ENCODE data around the gene LRRC4C.
"Not testable (repeated sequence)": the region's sequence is repeated elsewhere in the genome, so short reads cannot be mapped to it uniquely, and the experiment has no call there.

Gene LRRC4C

DNA sequence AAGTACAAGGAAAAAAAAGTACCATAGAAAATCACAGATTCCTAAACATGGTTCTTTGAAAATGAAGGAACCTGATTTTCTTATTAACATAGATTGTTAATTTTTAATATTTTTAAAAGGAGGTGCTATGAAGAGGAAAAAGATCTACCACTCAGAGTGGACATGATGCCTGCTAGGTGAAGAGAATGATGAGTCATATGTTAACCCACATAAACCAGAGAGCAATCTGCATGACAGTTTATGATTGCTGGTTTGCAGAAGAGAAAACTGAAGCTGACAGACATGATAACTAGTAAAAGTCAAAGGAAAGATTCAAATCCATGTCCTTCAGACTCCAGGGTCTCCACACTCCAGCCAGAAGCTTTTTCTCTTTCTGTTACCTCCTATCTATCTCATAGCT, 1231.7 kb downstream of the LRRC4C start:
- DNase-seq (ENCODE audit: low spot score), result no peak

DNA sequence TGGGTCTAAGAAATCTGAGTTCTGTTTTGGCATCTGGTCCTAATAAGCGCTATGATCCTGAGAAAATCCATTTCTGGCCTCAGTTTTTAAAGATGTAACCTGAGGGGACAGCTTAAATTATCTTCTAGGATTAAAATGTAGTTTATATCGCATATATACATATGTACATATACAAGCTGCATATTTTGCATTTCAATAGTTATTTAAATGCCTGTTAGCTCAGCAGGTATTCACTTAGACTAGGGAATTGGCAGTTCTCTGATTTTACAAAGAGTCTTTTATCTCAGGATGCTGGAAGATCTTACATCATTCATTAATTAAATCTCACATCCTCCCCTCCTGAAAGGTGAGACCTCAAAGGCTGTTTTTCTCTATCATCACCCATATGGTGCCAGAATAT, 1232.8 kb downstream of the LRRC4C start:
- no peak for DNase-seq (ENCODE audit: low spot score)

DNA sequence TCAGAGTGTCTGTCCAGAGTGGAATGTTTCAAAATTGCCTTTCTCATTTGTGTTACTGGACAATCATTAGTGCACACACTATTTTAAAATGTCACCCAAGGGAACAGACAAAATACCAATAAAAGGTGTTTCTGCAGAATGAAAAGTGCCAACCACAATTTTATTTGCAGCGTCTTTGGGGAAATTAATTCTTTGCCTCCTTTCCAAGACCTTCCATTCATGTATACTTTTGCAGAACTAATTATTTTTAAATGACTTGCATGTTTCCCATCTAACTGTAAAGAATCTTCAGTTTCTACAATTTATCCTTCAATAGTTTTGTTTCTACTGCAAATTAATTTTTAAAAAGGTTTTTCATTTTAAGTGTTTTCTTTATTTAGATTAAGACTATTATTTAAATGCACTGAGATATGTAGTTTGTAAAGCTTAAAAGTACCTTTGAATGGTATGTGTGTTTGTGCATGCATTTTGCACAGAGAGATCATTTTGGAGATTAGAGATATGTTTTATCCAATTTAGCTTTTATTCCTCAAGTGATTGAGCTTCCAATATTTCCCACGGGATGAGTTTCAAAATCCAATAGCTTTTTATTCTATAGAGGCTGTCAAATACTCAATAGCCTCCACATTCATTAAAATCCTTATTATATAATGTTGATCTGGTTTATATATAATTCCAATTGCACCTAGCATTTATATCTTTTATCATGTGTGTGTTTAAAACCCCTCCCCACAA, 1235.7 kb downstream of the LRRC4C start:
- DNase-seq (ENCODE audit: low spot score), result no peak

DNA sequence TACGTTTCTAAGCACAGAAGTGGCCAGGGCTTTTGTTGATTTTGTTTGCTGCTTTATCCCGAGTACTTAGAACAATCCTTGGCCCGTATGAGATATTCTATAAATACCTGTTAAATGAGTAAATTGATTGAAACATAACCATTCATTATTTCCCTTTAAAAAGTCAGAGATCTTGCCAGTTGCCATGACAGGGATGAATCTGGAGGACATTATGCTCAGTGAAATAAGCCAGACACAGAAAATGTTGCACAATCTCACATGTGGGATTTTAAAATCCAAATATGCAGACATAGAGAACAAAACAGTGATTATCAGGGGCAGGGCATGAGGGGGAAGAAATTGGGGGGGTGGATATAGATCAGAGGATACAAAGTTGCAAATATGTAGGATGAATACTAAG, 1240.1 kb downstream of the LRRC4C start:
- DNase-seq (ENCODE audit: low spot score), result no peak

DNA sequence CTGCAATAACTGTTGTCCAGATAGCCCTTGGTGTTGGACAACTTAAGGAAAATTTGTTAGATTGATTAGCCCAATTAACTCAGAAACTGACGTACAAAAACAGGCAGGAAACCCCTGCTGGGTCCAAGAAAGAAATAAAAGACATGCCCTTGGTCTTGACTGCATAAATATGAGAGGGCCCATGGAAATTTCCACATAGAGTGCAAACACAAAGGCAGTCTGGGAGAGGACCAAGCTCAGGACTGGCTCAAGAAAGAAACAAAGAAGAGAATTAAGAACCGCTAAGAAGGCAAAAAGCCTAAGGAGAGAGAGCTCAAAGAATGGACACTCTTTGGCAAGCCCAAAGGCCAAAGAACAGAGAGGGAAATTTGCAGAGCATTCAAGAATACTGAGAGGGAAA, 1243.9 kb downstream of the LRRC4C start:
- peak; percentile 65 for DNase-seq (ENCODE audit: low spot score)

DNA sequence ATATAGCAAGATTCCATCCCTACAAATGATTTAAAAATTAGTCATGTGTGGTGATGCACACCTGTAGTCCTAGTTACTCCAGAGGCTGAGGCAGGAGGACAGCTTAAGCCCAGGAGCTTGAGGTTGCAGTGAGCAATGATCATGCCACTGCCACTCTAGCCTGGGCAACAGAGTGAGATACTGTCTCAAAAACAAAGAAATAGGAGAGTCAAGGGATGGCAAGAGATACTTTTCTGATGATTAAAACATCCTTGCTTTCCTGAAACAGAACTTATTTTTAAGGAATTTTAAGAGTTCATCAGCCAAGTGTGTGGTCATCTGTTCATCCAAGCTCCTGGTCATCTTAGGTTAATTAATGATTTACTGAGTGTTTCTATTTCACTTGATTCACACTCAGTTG, 1252.0 kb downstream of the LRRC4C start:
- no peak for DNase-seq (ENCODE audit: low spot score)

DNA sequence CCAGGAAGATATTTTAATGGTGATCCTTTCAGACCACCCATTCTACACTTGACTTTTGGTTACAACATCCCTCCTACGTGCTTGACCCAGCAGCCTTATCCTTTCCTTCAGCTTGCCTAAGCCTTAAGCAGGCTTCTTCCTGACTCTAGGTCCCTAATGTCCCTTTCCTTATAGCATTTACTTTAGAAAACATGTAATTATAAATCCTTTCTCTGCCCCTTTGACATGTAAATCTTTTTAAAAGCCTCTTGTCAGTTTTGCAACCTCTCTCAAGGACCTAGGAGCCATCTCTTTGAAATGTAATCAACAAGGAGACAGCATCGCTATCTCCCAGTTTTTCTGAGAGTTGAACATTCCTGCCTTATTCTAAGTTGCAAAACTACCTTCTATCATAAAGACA, 1255.2 kb downstream of the LRRC4C start:
- no peak for DNase-seq (ENCODE audit: low spot score)

DNA sequence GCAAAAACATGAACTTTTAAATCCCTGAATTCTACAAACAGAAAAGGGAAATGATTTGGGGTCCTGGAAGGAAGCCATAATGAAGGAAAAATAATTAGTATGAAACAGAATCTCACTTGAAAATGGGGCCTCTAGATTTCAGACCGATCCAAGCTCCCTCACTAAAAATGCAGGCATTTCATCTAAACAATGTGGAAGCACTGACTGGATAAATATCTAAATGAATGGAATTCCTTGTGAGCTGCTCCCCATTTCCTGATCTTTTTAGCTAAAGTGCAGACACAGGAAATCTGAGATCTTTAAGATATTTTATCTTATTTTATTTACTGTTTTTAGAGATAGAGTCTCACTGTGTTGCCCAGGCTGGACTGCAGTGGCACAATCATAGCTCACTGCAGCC, 1255.8 kb downstream of the LRRC4C start:
- DNase-seq (ENCODE audit: low spot score), result no peak

DNA sequence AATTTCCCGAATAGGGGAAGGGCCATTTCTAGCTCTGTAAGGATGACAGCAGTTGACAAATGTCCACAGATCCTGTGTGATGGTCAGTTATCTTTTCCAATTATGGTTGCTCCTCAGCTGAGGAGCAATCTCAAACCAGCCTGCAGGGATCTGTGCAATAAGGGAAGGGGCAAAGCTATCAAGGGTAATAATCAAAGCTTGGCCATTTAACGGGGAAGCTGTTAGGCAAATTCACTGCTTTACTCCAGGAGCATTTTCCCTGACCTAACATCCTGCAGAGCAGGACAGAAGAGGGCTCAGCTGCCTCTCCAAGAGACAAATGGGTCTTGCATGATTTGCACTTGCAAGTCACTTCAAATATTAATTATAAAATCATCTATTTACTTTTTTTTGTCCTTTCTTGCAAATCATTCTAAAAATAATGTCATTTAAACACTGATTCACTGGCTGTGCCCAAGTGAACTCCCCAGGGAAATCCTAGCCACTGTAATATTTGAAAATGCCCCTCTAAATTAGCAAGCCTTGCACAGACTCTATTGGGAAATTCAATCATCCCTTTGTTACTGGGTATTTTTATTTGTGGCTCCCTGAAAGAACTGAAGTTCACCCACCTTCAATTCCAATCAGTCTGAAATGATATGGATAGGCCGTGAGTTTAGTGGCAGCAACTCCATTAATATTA, 1256.7 kb downstream of the LRRC4C start:
- DNase-seq (ENCODE audit: low spot score), result no peak

DNA sequence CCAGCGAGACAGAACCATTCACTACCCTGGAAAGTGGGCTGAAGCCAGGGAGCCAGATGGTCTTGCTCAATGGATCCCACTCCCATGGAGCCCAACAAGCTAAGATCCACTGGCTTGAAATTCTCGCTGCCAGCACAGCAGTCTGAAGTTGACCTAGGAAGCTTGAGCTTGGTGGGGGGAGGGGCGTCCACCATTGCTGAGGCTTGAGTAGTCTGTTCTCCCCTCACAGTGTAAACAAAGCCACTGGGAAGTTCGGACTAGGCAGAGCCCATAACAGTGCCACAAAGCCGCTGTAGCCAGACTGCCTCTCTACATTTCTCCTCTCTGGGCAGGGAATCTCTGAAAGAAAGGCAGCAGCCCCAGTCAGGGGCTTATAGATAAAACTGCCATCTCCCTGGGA, 1266.9 kb downstream of the LRRC4C start:
- not testable (repeated sequence) for DNase-seq (ENCODE audit: low spot score)

DNA sequence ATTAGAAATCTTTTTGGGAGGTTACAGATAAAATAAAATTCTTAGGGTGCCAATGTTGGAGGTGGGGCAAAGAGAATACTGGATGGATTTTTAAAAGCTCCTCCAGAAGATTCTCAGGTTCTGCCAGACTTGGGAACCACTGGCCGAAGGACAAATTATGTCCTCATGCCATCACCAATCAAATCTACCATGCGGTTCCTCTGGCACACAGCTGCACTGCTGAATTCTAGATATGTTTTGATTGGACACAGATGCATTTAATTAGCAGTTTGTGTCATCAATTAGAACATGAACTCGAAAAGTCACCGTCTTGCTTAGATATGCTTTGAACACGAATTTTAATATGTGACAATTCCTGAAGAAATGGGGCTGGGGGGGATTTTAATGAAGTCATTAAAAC, 1269.2 kb downstream of the LRRC4C start:
- no peak for DNase-seq (ENCODE audit: low spot score)

DNA sequence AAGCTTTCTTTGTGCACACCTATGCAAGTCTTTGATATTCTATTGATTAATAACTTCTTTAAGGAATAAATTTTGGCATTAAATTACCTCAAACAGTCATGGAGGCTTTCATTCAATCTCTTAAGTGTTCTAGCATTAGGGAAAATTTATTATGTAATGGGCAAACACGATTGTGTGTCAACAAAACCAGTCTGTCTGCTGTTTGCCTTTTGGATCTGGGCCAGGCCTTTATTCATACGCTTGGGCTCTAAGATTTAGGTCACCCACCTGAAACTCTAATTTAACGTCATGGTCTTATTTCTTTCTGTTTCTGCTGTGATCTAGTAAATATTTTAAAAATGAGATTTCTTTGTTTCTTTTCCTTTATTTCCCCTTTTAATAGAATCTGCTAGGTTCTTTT, 1270.6 kb downstream of the LRRC4C start:
- DNase-seq (ENCODE audit: low spot score), result no peak

DNA sequence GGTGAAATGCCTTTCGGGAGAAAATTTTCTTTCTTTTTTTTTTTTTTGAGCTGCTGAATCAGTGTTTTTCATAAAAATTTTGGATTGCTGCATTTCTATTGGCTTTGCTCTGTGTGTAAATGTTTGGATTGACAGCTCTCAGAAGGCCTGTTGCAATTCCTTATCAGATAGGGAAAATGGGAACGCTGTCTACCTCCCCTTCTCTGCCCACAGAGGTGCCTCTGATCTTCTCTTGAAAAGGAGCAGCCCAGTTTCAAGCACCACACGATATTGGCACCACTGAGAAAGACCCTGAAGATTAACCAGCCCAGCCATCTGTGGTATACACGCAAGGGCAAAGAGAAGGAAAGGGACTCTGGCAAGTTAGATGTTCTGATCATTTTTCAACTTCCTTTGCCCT, 1272.2 kb downstream of the LRRC4C start:
- DNase-seq (ENCODE audit: low spot score), result no peak

DNA sequence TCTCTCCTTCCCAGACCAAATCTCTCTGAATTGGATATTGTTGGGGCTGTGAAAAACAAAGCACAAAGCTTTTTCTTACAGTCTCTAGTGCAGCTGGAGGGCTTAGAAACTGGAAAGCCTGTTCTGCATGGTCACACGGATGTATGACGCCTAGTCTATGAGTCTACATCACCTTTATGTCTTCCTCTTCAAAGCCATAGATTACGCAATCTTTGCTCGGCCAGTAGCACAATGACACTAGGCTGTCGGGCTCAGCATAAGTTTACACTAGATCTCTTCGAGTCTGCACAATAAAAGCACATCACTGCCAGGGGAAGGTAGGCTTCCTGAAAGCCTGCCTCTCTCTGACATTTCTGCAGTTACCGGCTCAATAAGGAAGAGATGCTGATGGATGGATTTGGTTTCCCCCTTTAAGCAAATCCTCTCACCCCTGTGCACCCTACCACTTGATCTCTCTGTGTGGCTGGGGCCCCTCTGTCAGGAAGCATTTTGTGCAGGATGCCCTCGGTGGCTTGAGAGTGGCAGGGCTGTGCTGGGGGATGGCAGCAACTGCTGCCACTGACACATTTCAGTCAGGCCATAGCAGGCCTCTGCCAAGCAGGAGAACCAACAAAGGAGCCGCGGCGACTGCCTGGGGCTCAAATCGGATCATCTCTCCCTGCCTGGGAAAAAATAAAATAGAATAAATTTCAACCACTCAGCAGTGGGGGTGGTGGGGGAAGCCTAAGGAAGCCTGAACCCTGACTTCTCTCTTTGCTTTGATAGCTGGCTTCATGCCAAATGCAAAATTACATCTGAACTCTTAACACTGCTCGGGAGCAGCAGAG, 1272.8 kb downstream of the LRRC4C start:
- peak; percentile 95 for DNase-seq (ENCODE audit: low spot score)

DNA sequence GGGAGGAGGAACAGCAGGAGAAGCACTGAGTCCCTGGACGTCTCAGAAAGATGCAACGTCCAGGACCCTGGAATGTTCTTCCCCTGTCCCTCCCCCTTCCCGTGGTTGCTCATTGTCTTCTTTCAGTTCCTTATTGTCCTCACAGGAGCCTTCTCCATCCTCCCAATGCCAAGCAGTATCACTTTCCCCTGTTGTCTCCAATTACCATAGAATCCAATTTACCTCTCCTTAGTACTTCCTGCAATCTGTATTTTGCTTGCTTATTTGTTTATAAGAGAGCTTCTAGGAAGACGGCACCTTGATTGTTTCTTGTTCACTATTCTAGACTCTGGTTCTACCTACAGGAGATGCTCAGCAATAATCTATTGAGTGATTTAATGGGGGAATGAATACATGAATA, 1273.7 kb downstream of the LRRC4C start:
- DNase-seq (ENCODE audit: low spot score), result no peak

DNA sequence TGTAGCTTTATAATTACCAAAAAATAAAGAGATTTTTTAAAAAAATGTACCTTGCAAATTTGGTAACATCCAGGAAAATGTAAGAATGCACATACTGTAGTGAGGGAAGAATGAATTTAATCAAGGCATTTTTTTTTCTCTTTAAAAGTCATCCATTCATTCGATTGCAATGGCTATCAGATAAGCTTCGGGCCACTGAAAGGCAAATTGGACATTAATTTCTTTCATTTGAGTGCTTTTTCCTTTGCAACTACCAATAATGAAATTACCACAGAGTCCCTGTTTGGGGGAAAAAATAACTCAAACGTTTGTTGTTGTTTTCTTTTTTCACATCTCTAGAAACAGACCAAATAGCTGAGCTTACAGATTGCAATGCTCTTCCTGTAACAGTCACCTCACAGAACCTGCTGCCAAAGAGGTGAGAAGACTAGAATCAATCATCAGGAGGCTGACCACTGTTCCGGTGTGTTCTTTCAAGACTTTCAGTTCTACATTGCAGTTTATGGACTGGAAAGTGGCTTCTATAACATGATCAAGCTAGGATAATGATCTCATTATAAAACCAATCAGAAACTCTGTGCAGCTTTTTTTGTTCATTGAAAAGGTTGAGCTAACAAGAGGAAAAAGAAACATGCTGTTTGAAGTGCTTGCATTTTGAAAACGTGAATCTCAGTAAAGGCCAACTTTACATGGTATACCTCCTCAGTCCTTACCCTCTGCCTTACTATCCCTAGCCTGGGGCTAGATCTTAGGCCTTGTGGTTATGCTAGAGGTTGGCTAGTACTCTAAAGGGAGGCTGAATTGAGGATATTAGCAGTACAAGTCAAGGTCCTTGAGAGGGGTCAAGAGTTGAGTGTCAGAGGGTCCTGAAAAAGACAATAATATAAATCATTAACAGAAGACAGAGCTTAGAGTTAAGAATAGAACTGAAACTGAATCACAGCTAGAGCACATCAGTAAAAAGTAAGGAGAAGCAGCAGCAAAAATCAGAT, 1276.1 kb downstream of the LRRC4C start:
- no peak for DNase-seq (ENCODE audit: low spot score)

DNA sequence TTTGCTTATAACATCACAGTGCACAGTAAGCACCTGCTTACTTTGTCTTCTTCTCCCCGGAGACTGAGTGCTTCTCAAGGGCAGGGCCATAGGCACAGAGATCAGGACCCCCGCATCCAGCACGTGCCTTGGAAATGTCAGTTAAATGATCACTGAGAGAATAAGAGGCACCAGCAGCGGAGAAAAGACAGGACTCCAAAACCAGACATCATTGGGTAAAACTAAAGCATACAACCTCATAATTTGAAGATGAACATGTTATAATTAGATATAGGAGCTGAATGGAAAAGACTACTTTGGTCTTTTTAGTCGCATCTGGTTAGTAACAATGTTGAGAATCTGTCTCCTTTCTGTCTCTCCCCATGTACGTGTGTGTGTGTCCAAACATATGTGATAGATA, 1279.9 kb downstream of the LRRC4C start:
- no peak for DNase-seq (ENCODE audit: low spot score)

DNA sequence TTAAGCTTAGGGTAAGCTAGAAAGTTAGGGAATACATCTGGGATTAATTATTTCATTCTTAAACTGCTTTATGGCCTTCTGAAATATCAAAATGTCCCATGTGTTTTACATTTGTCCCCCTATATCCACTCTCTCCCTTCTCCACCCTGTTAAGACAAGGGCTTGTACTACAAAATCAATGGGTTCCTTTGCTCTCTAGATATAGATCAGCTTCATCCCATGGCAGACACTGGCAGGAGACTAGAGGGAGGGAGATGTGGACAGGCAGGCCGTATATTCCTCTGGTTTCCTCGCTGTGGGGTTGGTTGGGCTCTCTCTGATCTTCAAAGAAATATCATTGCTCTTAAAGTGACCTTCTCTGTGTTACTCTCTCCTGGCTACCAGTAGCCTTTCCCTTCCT, 1281.0 kb downstream of the LRRC4C start:
- no peak for DNase-seq (ENCODE audit: low spot score)

DNA sequence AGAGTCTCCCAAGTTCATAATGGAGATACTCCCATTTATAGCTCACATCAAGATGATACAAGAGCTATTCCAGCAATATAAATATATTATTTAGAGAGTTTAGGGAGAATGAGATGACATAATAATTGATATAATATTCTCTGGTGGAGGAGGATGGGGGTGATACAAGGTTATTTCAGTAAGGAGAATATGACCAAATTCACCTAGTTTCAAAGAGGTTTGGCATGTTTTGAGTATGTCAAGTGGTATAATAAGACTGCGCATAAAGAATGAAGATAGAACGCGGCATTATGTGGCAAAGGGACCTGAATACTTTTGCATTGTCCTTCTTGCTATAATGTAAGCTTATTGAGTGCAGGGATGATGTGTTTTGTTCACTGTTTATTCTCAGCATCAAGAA, 1283.5 kb downstream of the LRRC4C start:
- DNase-seq (ENCODE audit: low spot score), result no peak

DNA sequence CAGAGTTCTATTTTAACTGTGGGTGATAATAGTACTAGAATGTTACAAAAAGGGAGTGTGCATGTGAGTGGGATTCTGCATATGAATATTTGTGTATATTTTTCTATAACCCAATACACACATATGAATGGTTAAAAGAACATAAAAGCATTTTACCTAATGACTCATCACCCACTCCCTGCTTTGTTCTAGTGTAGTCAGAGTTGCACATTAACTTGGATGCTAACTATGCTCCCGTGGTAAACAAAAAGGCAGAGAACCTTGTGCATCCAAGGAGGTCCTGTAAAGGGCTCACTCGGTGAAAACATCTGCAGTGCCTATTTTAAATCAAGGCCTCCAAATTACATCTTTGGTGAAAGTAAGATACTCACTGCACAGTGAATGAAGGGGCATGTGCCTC, 1289.4 kb downstream of the LRRC4C start:
- DNase-seq (ENCODE audit: low spot score), result no peak

DNA sequence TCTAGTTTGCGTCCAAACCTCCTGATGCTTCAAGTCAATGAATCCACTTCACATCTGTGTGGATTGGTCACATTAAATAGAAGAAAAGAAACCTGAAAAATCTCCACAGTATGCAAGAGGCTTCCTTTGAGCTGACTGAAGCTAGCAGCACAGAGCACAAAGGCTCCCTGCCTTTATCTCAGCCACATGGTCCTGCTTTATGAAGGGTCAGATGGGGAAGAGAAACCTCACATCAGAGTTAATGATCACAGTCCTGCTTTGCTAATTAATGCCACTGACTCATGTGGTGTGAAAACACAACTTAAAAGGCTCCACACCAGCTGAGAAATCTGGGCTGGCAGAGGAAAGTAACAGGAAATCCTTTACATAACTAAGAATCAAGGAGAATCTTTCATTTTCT, 1291.0 kb downstream of the LRRC4C start:
- DNase-seq (ENCODE audit: low spot score), result no peak

DNA sequence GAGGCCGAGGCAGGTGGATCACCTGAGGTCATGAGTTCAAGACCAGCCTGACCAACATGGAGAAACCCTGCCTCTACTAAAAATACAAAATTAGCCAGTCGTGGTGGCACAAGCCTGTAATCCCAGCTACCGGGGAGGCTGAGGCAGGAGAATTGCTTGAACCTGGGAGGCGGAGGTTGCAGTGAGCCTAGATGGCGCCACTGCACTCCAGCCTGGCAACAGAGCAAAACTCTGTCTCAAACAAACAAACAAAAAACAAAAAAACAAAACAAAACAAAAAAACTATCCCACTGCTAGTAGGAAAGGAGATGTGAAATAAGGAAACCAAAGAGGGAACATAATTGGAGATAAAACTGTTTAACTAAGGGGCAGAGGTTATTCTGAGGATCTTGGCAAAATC, 1291.6 kb downstream of the LRRC4C start:
- not testable (repeated sequence) for DNase-seq (ENCODE audit: low spot score)

Data from globus pallidus (tissue), 1 donor.